Measurements from ENCODE around the gene ERBIN.

The ERBIN gene

DNA sequence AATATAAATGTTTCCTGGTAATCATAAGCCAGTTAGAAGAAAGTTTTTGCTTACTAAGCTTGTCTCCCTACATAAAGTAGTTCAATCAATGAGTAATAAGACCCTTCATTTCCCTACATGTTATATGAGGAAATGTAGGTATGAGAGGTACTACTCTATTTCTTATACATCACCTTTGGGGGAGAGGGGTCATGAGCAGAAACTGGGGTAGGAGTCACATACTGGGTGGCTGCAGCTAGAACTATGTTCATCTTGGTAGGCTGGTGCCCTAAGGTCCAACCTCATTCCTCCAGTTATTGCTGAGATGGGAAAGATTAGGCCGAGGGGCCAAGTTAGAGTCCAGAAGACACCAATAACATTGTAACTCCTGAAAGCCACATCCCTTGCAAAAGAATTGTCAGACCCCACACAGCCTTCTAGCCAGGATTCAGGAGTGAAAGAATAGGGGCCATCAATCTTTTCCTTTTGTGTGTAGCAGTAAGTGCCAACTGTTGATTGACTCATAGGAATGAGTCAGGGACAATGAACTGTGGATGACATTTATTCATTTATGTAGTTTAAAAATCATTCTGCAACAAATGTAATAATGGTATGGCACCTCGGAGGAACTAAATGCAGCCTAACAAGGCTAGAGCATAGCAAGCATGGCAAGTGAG, 196.1 kb downstream of the ERBIN start:
- Histone ChIP-seq H3K4me1 (ENCODE audit: control insufficient read depth, low read length) (no peaks in the 10 kb centered on the region), H3K27me3 (ENCODE audit: control insufficient read depth, low read length) (no peaks in the 10 kb centered on the region), H3K4me3 (ENCODE audit: low read length) (no peak overlapping the region), H3K27ac (ENCODE audit: low read depth, low read length) (no peak overlapping the region), H3K36me3 (ENCODE audit: control insufficient read depth, low read length) (no peaks in the 10 kb centered on the region), H3K79me2 (ENCODE audit: control insufficient read depth, low read length) (no peaks in the 10 kb centered on the region), H3K4me2 (ENCODE audit: low read length) (no peak overlapping the region), H3F3A (ENCODE audit: control insufficient read depth, insufficient read depth) (no peaks in the 10 kb centered on the region), H4K20me1 (ENCODE audit: control insufficient read depth, insufficient read depth, low read depth, low read length) (no peaks in the 10 kb centered on the region), H3K9me3 (ENCODE audit: control insufficient read depth, insufficient read depth, low read length) (no peaks in the 10 kb centered on the region), H3K9me2 (replicated peaks; ENCODE audit: control insufficient read depth, low read length) (no peaks in the 10 kb centered on the region)
- no peak for TF ChIP-seq EZH2phosphoT487 (IDR thresholded peaks at IDR 0.05; ENCODE audit: borderline replicate concordance, low read length)

DNA sequence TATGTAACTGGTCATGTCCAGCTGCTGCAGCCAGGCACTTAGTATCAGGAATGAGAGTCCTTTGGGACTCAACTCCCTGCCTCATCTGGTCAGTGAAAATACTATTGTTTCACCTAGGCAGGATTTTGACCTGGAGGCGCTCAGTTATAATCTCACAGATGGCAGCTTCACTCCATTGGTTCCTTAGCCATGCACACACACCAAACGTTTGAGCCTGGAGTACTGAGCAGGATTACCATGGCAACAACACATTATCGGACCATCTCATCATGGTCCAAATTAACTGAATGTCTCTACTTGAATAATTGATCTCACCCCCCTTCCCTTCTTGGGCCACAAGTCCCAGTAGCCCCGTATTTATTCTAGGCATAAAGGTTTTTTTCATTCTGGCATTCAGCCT, 202.8 kb downstream of the ERBIN start:
- Histone ChIP-seq H3K4me1 (ENCODE audit: control insufficient read depth, low read length) (no peaks in the 10 kb centered on the region), H3K4me2 (ENCODE audit: low read length) (no peak overlapping the region), H3K27ac (ENCODE audit: low read depth, low read length) (no peak overlapping the region), H3K36me3 (ENCODE audit: control insufficient read depth, low read length) (no peaks in the 10 kb centered on the region), H3K27me3 (ENCODE audit: control insufficient read depth, low read length) (no peaks in the 10 kb centered on the region), H3K4me3 (ENCODE audit: low read length) (no peak overlapping the region), H3K9me2 (replicated peaks; ENCODE audit: control insufficient read depth, low read length) (no peaks in the 10 kb centered on the region), H3K79me2 (ENCODE audit: control insufficient read depth, low read length) (no peaks in the 10 kb centered on the region), H3F3A (ENCODE audit: control insufficient read depth, insufficient read depth) (no peaks in the 10 kb centered on the region), H4K20me1 (ENCODE audit: control insufficient read depth, insufficient read depth, low read depth, low read length) (no peaks in the 10 kb centered on the region), H3K9me3 (ENCODE audit: control insufficient read depth, insufficient read depth, low read length) (no peaks in the 10 kb centered on the region)
- TF ChIP-seq EZH2phosphoT487 (IDR thresholded peaks at IDR 0.05; ENCODE audit: borderline replicate concordance, low read length): no peak
- TF ChIP-seq, protein P1, sequence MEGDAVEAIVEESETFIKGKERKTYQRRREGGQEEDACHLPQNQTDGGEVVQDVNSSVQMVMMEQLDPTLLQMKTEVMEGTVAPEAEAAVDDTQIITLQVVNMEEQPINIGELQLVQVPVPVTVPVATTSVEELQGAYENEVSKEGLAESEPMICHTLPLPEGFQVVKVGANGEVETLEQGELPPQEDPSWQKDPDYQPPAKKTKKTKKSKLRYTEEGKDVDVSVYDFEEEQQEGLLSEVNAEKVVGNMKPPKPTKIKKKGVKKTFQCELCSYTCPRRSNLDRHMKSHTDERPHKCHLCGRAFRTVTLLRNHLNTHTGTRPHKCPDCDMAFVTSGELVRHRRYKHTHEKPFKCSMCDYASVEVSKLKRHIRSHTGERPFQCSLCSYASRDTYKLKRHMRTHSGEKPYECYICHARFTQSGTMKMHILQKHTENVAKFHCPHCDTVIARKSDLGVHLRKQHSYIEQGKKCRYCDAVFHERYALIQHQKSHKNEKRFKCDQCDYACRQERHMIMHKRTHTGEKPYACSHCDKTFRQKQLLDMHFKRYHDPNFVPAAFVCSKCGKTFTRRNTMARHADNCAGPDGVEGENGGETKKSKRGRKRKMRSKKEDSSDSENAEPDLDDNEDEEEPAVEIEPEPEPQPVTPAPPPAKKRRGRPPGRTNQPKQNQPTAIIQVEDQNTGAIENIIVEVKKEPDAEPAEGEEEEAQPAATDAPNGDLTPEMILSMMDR (IDR thresholded peaks at IDR 0.05; ENCODE audit: low read depth, low read length, poor library complexity, severe bottlenecking): no peak

DNA sequence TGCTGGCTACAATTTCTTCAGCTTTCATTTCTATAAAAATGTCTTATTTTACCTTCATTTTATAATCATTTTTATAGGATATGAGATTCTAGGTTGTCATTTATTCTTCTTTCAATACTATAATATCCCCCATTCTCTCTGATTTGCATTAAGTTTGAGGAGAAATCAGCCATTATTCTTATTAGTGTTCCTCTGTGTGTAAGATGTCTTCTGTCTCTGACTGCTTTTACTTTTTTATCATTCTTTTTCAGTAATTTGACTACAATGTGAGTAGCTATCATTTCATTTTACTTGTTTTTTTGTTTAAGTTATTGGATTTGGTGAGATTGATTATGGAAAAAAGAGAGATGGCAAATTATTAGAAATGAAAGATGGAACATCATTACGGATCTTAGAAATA, 204.1 kb downstream of the ERBIN start:
- Histone ChIP-seq H3K9me2 (replicated peaks; ENCODE audit: control insufficient read depth, low read length) (no peaks in the 10 kb centered on the region), H3K4me1 (ENCODE audit: control insufficient read depth, low read length) (no peaks in the 10 kb centered on the region), H3K4me3 (ENCODE audit: low read length) (no peak overlapping the region), H3K27me3 (ENCODE audit: control insufficient read depth, low read length) (no peaks in the 10 kb centered on the region), H3K79me2 (ENCODE audit: control insufficient read depth, low read length) (no peaks in the 10 kb centered on the region), H3K36me3 (ENCODE audit: control insufficient read depth, low read length) (no peaks in the 10 kb centered on the region), H3F3A (ENCODE audit: control insufficient read depth, insufficient read depth) (no peaks in the 10 kb centered on the region), H3K4me2 (ENCODE audit: low read length) (no peak overlapping the region), H3K9me3 (ENCODE audit: control insufficient read depth, insufficient read depth, low read length) (no peaks in the 10 kb centered on the region), H4K20me1 (ENCODE audit: control insufficient read depth, insufficient read depth, low read depth, low read length) (no peaks in the 10 kb centered on the region), H3K27ac (ENCODE audit: low read depth, low read length) (no peak overlapping the region)
- TF ChIP-seq, protein P1 (IDR thresholded peaks at IDR 0.05; ENCODE audit: low read depth, low read length, poor library complexity, severe bottlenecking): no peak
- TF ChIP-seq EZH2phosphoT487 (IDR thresholded peaks at IDR 0.05; ENCODE audit: borderline replicate concordance, low read length): no peak
